Body of pancreas (tissue), 4 donors: ENCODE measurements around the gene ADCY6.

Experiments
- CTCF ChIP-seq, 7 experiments: fragments of 450-650 bp in 4 of 7; fragments of 200-600 bp in 3 of 7; sonication (generic) in 3 of 7; IDR thresholded peaks; one replicate each; pipeline ENCODE4 v1.5.1; 2016 to 2019; ENCODE audit warnings: antibody characterized with exemption in 7 of 7
- POLR2A ChIP-seq, 3 donors: fragments of 450-650 bp; IDR thresholded peaks; one replicate each; pipeline ENCODE4 v1.6.1; 2016; ENCODE audit warnings: antibody characterized with exemption in 3 of 3, mild to moderate bottlenecking in 2 of 3

- TF ChIP-seq POLR2A (IDR thresholded peaks at IDR 0.05) = no peak
- no peak for TF ChIP-seq CTCF (IDR thresholded peaks at IDR 0.05)
These were observed 23.5 kb upstream of the ADCY6 start for GRCh38 chr12:48812389-48812788.
